Stomach (tissue), 4 donors: Measurements from ENCODE around the gene MRPL17.

Source experiments
- EP300 ChIP-seq: sonication (generic); formaldehyde crosslinking; IDR thresholded peaks from one replicate; pipeline ENCODE4 v1.6.1; 2017; ENCODE audit warnings: antibody characterized with exemption
- POLR2A ChIP-seq, 4 donors: fragments of 450-650 bp; IDR thresholded peaks; one replicate each; pipeline ENCODE4 v1.6.1; 2016; ENCODE audit warnings: antibody characterized with exemption in 4 of 4, control low read depth in 2 of 4, mild to moderate bottlenecking in 1 of 4, moderate library complexity in 1 of 4
- POLR2AphosphoS5 ChIP-seq, 3 donors: sonication (generic); formaldehyde crosslinking; IDR thresholded peaks; one replicate each; pipeline ENCODE4 v1.6.1; 2016; ENCODE audit warnings: antibody characterized with exemption in 3 of 3
- TF ChIP-seq, protein P1 (sequence below), 7 experiments: fragments of 450-650 bp in 4 of 7; fragments of 200-600 bp in 3 of 7; sonication (generic) in 3 of 7; IDR thresholded peaks; one replicate each; pipeline ENCODE4 v1.5.1; 2016 to 2019; ENCODE audit warnings: antibody characterized with exemption in 7 of 7, control low read depth in 2 of 7, mild to moderate bottlenecking in 1 of 7

- TF ChIP-seq, protein P1, sequence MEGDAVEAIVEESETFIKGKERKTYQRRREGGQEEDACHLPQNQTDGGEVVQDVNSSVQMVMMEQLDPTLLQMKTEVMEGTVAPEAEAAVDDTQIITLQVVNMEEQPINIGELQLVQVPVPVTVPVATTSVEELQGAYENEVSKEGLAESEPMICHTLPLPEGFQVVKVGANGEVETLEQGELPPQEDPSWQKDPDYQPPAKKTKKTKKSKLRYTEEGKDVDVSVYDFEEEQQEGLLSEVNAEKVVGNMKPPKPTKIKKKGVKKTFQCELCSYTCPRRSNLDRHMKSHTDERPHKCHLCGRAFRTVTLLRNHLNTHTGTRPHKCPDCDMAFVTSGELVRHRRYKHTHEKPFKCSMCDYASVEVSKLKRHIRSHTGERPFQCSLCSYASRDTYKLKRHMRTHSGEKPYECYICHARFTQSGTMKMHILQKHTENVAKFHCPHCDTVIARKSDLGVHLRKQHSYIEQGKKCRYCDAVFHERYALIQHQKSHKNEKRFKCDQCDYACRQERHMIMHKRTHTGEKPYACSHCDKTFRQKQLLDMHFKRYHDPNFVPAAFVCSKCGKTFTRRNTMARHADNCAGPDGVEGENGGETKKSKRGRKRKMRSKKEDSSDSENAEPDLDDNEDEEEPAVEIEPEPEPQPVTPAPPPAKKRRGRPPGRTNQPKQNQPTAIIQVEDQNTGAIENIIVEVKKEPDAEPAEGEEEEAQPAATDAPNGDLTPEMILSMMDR (IDR thresholded peaks at IDR 0.05): no peak
- TF ChIP-seq POLR2AphosphoS5 (IDR thresholded peaks at IDR 0.05) (no peak), EP300 (no peak), POLR2A (IDR thresholded peaks at IDR 0.05) (no peak)
Observed at GRCh38 chr11:6671991-6672390, 11.1 kb downstream of the MRPL17 start.
